ENCODE results near the gene SOWAHB.

DNA sequence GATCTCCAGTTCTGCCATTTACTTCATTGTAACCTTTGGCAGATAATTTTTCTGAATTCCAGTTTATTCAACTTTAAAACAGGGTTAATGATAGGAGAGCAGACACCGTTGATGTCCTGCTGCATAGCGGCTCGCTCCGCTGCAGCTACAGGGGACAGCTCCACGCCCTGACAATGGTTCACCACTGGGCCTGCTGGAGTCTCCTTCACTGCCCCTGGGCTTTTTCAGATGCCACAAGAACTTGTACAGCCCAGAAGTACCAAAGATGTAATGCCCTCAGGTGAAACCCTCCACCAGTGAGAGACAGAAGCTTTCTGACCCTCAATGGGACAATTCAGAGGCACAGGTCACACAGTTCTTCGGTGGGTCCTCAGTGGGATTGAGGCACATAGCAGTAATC is 28.9 kb upstream of the SOWAHB start:
- TF ChIP-seq TAF1 (IDR thresholded peaks at IDR 0.05; ENCODE audit: borderline replicate concordance, low read depth, low read length) (no peak), POLR2A (IDR thresholded peaks at IDR 0.05; ENCODE audit: low read depth, low read length) (no peak), POLR2AphosphoS5 (IDR thresholded peaks at IDR 0.05; ENCODE audit: low read depth, low read length) (no peak)
